GM10266 (cell line): ENCODE results near the gene TPM4.

Experiments used
- DNase-seq: peaks from one replicate; pipeline ENCODE4 v3.0.0; 2012; ENCODE audit errors: extremely low spot score
- CTCF ChIP-seq: IDR thresholded peaks from 2 replicates; pipeline ENCODE4 v1.5.1; 2012; ENCODE audit warnings: mild to moderate bottlenecking, low read depth; ENCODE audit not compliant: control insufficient read depth, insufficient read depth; ENCODE audit errors: missing control alignments

TPM4 gene

GRCh38 chr19:16073988-16074387 lies 2.3 kb upstream of the TPM4 start:
- DNase-seq, result no peak

GRCh38 chr19:16074488-16075365 lies 1.6 kb upstream of the TPM4 start:
- no peak for TF ChIP-seq CTCF
- DNase-seq, result no peak

More at GRCh38 chr19:16073988-16074387, 2.3 kb upstream of the TPM4 start:
- TF ChIP-seq CTCF, result no peak

- no peak for TF ChIP-seq CTCF
- DNase-seq, result peak; percentile 20
These were observed 703 bp upstream of the TPM4 start for GRCh38 chr19:16075430-16076153.

GRCh38 chr19:16076958-16077611 lies 790 bp downstream of the TPM4 start:
- no peak for TF ChIP-seq CTCF
- DNase-seq, result peak; percentile 33

- TF ChIP-seq CTCF, result no peak
These were observed 1.9 kb downstream of the TPM4 start for GRCh38 chr19:16077984-16078758.

GRCh38 chr19:16078759-16079707 lies 2.7 kb downstream of the TPM4 start:
- DNase-seq, result peak; percentile 81
- TF ChIP-seq CTCF, result no peak

More at GRCh38 chr19:16077984-16078758, 1.9 kb downstream of the TPM4 start:
- peak; percentile 35 for DNase-seq
